Transverse colon (tissue), 3 donors: Measurements from ENCODE around the gene FMNL2.

Experiments used
- CTCF ChIP-seq, 5 experiments: fragments of 200-600 bp in 3 of 5; fragments of 450-650 bp in 2 of 5; sonication (generic) in 3 of 5; IDR thresholded peaks; 1 replicate in 2 of 5; 2 replicates in 3 of 5; pipeline ENCODE4 v1.5.1; 2016 to 2017; ENCODE audit warnings: antibody characterized with exemption in 5 of 5, inconsistent platforms in 3 of 5, mild to moderate bottlenecking in 2 of 5, moderate library complexity in 1 of 5
- EP300 ChIP-seq: sonication (generic); formaldehyde crosslinking; IDR thresholded peaks from one replicate; pipeline ENCODE4 v1.6.1; 2017; ENCODE audit warnings: antibody characterized with exemption, low read depth
- POLR2A ChIP-seq: fragments of 450-650 bp; IDR thresholded peaks from one replicate; pipeline ENCODE4 v1.6.1; 2016; ENCODE audit warnings: antibody characterized with exemption, mild to moderate bottlenecking, moderate library complexity

- TF ChIP-seq CTCF (IDR thresholded peaks at IDR 0.05) (peak in 2 of 5 experiments; percentile 5 to 8), POLR2A (peak; percentile 66), EP300 (no peak)
These were observed at the start of gene FMNL2 for GRCh38 chr2:152335016-152335725.
